Peyer's patch (tissue), 4 donors: Measurements from ENCODE around the gene ZNF622.
A peak's percentile ranks its signal among the peaks of the same experiment; 100 is the strongest.

Source experiments
- CTCF ChIP-seq, 6 experiments: fragments of 450-650 bp in 4 of 6; fragments of 200-600 bp in 2 of 6; sonication (generic) in 1 of 6; IDR thresholded peaks; one replicate each; pipeline ENCODE4 v1.5.1; 2017 to 2019; ENCODE audit warnings: antibody characterized with exemption in 6 of 6, mild to moderate bottlenecking in 3 of 6, moderate library complexity in 1 of 6
- POLR2A ChIP-seq, 2 donors: fragments of 450-650 bp; IDR thresholded peaks; one replicate each; pipeline ENCODE4 v1.5.1; 2017; ENCODE audit warnings: antibody characterized with exemption in 2 of 2, mild to moderate bottlenecking in 2 of 2, moderate library complexity in 2 of 2

- peak in 1 of 6 experiments; percentile 2 for TF ChIP-seq CTCF (IDR thresholded peaks at IDR 0.05)
- no peak for TF ChIP-seq POLR2A (IDR thresholded peaks at IDR 0.05)
These were observed 27.0 kb upstream of the ZNF622 start for GRCh38 chr5:16492398-16493140.
